Measurements from ENCODE around the gene AKT1. TPM values are rescaled to one million over a fixed set of nuclear protein-coding genes. Genes with fewer than 3 reads are reported as not detected.
A peak's percentile ranks its signal among the peaks of the same experiment; 100 is the strongest.
"Not testable (repeated sequence)": the region's sequence is repeated elsewhere in the genome, so short reads cannot be mapped to it uniquely, and the experiment has no call there.

AKT1 gene
- 100 to 1,000 TPM in 11 of 12 donors, not detected in 1; 133 to 212 (median 155) TPM for polyA plus RNA-seq (ENCODE audit: insufficient read length in 12 of 12)
- long read RNA-seq, donor 1, partial matches to known transcripts, result 6 of 13 reads
- long read RNA-seq, donor 1, other reads (novel, unspliced or antisense), result 0 of 13 reads
- long read RNA-seq, donor 2, transcript AKT1-203 (14 exons, 2,710 nt), result major isoform, 21 of 43 reads
- long read RNA-seq, donor 2, transcript AKT1-220 (15 exons, 2,742 nt), result minor isoform, 8 of 43 reads
- long read RNA-seq, donor 2, partial matches to known transcripts, result 6 of 43 reads
- long read RNA-seq, donor 2, other reads (novel, unspliced or antisense), result 5 of 43 reads
- long read RNA-seq, donor 3, transcript AKT1-203 (14 exons, 2,710 nt), result major isoform, 19 of 36 reads
- long read RNA-seq, donor 3, partial matches to known transcripts, result 10 of 36 reads
- long read RNA-seq, donor 3, other reads (novel, unspliced or antisense), result 0 of 36 reads
- long read RNA-seq, donor 4, transcript AKT1-203 (14 exons, 2,710 nt), result major isoform, 9 of 18 reads
- long read RNA-seq, donor 4, partial matches to known transcripts, result 5 of 18 reads
- long read RNA-seq, donor 4, other reads (novel, unspliced or antisense), result 0 of 18 reads
- long read RNA-seq, donor 5, transcript AKT1-220 (15 exons, 2,742 nt), result minor isoform, 16 of 93 reads
- long read RNA-seq, donor 5, transcript AKT1-203 (14 exons, 2,710 nt), result major isoform, 40 of 93 reads
- long read RNA-seq, donor 5, partial matches to known transcripts, result 25 of 93 reads
- long read RNA-seq, donor 5, other reads (novel, unspliced or antisense), result 0 of 93 reads
- long read RNA-seq, donor 6, transcript AKT1-203 (14 exons, 2,710 nt), result major isoform, 15 of 44 reads
- long read RNA-seq, donor 6, partial matches to known transcripts, result 23 of 44 reads
- long read RNA-seq, donor 6, other reads (novel, unspliced or antisense), result 0 of 44 reads
- long read RNA-seq, donor 7, transcript AKT1-220 (15 exons, 2,742 nt), result minor isoform, 5 of 24 reads
- long read RNA-seq, donor 7, transcript AKT1-203 (14 exons, 2,710 nt), result major isoform, 8 of 24 reads
- long read RNA-seq, donor 7, partial matches to known transcripts, result 8 of 24 reads
- long read RNA-seq, donor 7, other reads (novel, unspliced or antisense), result 0 of 24 reads
- long read RNA-seq, donor 8, transcript AKT1-203 (14 exons, 2,710 nt), result major isoform, 27 of 79 reads
- long read RNA-seq, donor 8, transcript AKT1-220 (15 exons, 2,742 nt), result minor isoform, 8 of 79 reads
- long read RNA-seq, donor 8, transcript AKT1-201 (15 exons, 2,866 nt), result minor isoform, 5 of 79 reads
- long read RNA-seq, donor 8, partial matches to known transcripts, result 34 of 79 reads
- long read RNA-seq, donor 8, other reads (novel, unspliced or antisense), result 0 of 79 reads
- long read RNA-seq, donor 9, transcript AKT1-203 (14 exons, 2,710 nt), result major isoform, 8 of 26 reads
- long read RNA-seq, donor 9, partial matches to known transcripts, result 12 of 26 reads
- long read RNA-seq, donor 9, other reads (novel, unspliced or antisense), result 0 of 26 reads
- long read RNA-seq, donor 10, transcript AKT1-203 (14 exons, 2,710 nt), result major isoform, 15 of 48 reads
- long read RNA-seq, donor 10, transcript AKT1-220 (15 exons, 2,742 nt), result minor isoform, 8 of 48 reads
- long read RNA-seq, donor 10, partial matches to known transcripts, result 19 of 48 reads
- long read RNA-seq, donor 10, other reads (novel, unspliced or antisense), result 0 of 48 reads
- long read RNA-seq, donor 11, transcript AKT1-203 (14 exons, 2,710 nt), result major isoform, 22 of 38 reads
- long read RNA-seq, donor 11, transcript AKT1-220 (15 exons, 2,742 nt), result minor isoform, 6 of 38 reads
- long read RNA-seq, donor 11, partial matches to known transcripts, result 5 of 38 reads
- long read RNA-seq, donor 11, other reads (novel, unspliced or antisense), result 0 of 38 reads

DNA sequence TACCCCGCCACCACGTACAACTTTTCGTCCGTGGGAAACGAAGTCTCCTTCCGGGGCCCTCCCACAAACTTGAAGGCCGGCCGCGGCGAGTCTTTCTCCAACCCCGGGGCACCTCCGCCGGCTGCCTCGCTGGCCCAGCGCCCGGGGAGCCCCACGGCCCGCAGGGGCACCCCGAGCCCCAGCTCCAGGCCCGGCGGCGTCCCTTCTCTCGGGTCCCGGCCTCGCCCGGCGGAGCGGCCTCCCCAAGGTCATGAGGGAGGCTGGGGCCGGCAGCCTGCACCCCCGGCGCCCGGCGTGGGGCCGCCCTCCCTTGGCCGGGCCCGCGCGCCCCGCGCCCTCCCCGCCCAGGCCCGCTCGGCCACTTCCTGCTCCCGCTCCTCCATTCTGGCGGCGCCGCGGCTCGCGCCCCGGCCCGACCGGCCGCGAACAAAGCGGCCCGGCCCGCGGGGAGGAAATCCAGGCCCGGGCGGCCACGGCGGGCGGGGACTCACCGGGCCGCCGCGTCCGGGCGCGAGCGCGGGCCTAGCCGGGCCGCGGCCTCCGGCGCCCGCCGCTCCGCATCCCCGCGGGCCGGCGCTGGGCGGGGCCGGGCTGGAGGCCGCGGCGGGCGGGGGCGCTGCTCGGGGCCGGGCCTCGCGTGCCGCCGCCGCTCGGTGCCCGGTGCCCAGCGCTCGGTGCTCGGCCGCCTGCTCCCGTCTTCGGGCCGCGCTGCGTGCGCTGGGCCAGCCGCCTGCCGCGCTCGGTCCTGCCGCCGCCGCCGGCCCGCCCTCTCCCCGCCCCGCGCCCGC, at the start of gene AKT1:
TSS of gene AKT1 (minus strand) at position 756 of the 788 bp plus-strand sequence. CDS start 3,105 bp downstream, outside the sequence.
- DNase-seq, result no peak

DNA sequence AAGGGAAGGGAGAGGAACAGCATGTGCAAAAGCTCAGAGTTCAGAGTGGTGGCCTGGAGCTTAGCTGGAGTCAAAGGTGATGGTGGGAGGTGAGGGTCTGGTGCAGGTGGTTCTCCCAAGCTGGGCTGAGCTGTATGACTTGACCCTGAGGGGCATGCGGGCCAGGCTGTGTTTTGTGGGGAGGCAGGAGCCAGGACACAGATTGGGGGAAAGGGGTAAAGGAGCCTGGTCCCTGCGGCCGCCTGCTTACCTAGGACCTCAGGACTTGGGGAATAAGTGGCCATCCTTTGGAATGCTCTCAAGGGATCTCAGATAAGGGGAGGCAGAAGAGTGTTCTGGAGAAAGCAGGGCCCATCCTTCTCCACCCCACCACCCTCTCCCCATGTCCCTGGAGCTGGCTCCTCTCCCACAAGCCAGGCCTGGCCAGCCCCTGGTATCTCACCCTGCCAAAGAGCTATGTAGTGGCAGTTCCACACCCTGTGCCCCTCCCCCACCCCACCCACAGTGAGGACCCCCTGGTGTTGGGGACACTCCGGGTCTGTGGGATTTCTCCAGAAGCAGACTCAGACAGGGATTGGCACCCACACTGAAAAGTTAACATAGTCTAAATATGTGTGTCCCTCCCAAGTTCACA, 49.6 kb upstream of the AKT1 start:
- no peak for DNase-seq

DNA sequence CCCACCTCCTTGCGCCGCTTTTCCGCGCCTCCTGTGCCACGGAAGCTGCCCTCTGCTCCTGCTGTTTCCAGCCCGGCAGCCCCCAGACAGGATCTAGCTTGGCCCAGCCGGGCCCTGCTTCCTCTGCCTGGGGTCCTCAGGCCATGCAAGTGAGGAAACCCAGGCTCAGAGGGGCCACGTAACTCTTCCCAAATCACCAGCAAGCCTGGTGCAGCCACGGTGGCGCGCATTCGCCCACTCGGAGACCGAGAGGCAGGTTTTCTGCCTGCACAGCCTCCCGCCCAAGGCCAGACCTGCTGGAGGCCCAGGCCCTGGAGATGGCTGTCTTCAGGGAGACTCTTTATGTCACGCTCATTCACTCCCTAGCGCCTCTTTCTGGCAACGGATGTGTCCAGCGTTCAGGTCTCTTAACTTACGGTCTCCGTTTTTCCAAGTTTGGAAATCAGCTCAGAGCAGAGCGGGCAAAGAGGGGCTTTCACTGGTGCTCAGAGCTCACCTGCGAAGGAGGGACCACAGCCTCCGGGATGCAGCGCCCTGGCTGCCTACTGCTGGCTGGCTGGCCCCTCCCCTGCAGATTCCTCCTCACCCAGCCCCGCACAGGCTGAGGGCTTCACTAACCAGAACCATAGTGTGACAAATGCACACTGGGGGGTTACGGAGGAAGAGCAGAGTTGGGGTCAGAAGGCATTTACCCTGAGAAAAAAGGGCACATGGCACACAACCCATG, 48.9 kb upstream of the AKT1 start:
- no peak for DNase-seq

DNA sequence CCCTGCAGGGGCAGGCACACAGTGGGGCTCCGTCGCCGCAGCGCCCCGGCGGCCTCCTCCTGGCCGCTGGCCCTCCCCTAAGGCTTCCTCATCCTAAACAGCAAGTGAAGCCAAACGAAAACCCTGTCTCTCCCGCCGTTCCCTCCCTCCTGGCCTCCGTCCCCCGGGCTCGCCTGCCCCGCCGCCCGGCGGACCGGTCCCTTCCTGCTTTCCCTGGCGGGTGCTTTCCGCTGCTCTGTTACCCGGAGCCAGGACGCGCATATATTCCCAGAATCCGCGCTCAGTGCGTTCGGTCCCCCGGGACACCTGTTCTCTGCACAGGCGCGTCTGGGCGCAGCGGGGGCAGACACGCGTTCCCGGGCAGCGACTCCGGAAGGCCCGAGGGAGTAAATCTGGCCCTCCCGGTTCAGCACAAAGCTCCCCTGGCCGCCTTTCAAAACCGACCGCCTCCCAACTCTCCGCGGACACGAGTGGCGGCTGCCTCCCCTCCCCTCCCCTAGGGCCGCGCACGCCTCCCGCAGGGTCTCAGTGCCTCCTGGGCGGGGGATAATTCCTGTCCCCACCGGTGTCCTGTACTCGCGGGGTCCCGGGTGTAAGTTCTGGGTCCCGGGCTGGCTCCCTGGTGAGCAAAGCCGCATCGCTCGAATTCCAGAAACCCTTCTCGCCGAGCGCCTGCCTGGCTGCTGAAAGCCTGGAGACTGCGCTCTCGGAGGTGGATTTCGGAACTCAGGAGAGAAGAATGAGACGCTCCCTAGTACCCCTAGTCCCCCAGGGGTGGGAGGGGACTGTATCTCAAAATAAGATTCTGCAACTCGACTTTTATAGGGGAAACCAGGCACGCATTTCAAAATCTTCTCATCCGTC, 48.1 kb upstream of the AKT1 start:
- no peak for DNase-seq

DNA sequence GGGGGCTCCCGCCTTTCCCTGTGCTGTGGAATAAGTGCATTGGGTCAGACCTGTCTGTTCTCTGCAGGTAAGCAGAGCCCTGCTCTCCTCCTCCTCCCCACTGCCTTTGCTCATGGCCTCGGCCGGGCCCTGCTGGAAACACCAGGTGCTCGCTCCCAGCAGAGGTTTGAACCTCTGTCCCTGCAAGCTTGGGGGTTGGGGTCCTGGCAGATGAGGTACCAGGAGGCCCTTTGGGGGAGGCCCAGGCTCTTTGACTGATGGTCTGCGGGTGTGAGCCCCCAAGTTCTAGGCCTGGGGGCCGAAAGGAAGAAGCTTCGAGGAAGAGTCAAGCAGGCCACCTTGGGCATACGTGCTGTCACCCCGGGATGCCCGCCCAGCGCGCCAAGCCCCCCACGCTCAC, 47.5 kb upstream of the AKT1 start:
- no peak for DNase-seq

DNA sequence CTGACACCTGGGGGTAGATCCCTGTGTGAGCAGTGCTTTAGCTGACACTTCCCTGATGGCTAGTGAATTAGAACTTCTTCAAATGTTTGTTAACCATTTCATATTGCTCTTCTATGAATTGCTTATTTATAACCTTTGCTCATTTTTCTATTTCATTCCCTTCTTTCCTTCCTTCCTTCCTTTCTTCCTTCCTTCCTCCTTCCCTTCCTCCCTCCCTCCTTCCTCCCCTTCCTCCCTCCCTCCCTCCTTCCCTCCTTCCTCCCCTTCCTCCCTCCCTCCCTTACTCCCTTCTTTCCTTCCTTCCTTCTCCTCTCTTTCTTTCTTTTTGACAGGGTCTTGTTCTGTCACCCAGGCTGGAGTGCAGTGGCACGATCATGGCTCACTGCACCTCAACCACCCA, 46.2 kb upstream of the AKT1 start:
- no peak for DNase-seq

DNA sequence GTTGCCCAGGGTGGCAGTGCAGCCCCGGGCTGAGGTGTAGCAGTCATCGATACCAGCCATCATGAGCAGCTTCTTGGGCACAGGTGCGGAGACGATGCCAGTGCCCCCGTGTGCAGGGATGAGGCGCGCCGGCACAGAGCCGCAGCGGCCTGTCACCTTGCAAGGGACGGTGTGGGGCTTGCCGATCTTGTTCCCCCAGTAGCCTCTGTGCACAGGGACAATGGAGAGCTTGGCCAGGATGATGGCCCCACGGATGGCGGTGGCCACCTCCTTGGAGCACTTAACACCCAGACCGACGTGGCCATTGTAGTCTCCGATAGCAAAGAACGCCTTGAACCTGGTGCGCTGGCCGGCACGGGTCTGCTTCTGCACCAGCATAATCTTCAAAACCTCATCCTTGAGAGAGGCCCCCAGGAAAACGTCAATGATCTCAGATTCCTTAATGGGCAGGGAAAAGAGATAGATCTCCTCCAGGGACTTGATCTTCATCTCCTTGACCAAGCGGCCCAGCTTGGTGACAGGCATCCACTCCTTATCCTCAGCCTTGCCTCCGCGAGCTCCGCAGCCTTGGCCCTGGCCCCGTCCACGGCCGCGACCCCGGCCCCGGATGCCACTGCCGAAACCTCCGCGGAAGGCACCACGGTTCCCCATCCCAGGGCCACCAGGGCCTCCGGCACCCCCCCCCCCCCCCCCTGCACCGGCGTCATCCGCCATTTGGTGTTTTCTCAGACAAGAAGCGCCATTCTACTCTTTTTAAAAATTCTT, 40.8 kb upstream of the AKT1 start:
- not testable (repeated sequence) for DNase-seq

DNA sequence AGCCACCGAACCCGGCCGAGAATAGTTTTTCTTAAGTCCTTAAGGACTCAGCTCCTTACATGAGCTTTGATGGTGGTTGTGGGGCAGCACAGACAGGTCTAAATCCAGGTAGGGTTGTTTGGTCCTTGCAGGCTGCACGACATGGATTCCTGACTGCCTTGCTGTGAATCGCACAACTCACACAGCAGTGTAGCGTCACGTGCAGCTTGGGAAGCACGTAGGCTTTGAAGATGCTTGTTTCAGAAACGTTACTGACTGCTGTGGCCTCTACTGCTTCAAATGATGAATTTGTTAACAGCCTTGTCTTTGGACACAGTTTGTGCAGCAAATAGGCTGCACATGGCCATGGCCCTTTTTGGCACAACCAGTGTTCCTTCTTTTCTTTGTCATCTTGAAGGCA, 35.2 kb upstream of the AKT1 start:
- no peak for DNase-seq

DNA sequence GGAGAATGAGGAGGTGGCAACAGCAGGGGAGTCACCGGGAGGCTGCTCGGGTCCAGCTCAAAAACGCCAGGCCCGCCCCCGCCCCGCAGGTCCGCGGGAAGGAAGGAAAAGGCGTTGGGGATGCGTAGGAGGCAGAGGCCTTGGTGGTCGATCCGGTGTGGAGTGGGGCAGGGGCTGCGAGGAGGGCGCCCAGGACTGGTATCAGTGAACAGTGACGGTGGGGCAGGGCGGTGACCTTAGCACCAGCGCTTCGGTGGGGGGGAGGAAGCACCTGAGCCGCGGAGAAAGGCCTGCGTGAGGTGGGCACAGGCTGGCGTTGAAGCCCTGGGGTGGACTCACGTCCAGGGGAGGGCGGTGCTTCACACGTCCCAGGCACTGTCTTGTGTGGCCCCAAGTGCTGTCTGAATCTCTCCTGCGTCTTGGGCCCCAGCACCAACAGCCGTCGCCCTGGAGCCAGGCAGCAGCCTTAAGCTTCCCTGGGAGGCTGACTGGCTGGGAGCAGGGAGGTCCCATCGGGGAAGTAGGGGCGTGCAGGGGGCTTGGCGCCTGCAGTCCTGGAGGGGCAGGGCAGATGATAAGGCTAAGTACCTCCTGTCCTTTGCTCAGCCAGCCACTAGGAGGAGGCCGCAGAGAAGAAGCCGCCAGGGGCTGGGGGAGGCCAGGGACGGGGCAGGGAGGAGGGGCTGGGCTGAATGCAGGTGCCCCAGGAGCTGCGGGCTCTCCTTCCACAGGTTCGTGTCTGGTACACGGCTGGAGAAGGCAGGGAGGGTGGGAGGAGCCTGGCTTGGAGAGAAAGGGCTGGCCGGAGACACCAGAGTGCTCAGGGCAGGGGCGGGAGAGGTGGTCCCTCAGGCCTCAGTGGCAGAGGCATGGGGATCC, 31.9 kb upstream of the AKT1 start:
- no peak for DNase-seq

DNA sequence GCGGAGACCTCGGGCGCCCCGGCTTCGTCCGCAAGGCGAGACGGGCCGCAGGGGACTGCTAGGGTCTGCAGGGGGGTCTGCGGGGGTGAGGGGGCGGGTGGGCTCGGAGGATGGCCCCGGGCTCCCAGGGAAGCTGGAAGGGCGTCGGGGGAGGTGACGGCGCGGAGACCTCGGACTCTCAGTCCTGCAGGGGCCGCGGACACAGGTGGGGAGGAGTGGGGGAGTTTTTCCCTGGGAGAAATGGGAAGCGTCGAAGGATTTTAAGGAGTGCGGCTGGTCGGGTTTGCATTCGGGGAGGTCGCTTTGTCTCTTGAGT, 31.3 kb upstream of the AKT1 start:
- DNase-seq, result no peak

DNA sequence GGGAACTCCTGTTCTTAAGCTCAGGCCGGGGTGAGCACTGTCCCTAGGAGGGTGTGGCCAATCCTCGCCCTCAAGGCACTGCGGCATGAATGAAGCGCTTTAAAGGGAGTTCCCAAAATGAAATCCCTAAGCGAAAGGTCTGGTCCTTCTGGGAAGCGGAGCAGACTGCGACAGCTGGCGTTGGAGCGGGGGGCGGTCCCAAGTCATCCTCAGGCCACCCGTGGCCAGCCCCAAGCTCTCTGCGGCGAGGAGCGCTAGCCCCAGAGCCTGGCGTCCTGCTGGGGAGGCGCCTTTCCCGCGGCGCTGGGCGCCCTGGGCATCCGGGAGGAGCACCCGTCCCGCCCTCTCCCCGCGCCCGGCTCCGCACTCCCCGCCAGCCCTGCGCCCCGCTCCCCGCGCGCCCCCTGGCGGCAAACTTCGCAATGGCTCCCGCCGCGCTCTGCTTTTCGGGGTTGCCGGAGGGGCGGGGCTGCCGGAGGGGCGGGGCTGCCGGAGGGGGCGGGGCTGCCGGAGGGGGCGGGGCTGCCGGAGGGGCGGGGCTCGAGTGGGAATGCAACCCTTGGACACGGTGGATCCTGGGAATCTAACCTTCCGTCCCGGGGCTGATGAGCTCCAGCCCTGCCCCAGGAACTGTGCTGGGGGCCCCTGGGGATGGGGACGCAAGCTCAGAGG, 30.8 kb upstream of the AKT1 start:
- peak; percentile 80 for DNase-seq

DNA sequence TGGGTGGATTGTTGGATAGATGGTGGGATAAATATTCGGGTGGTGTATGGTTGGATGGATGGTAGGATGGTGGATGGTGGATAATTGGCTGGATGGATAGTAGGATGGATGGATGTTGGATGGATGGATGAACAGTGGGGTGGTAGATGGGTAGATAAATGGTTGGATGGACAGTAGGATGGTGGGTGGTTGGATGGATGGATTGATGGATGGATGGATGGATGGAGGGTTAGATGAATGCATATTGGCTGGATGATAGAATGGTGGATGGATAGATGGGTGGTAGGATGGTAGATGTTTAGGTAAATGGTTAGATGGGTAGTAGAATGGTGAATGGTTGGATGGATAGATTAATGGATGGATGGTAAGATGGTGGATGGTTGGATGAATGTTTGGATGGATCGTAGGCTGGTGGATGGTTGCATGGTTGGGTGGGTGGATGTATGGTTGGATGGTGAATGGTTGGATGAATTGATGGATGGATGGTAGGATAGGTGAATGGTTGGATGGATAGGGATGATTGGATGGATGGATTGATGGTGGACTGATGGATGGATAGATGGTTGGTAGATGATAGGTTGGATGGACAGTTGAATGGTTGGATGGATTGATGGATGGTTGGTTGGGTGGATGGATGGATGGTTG, 28.9 kb upstream of the AKT1 start:
- no peak for DNase-seq

DNA sequence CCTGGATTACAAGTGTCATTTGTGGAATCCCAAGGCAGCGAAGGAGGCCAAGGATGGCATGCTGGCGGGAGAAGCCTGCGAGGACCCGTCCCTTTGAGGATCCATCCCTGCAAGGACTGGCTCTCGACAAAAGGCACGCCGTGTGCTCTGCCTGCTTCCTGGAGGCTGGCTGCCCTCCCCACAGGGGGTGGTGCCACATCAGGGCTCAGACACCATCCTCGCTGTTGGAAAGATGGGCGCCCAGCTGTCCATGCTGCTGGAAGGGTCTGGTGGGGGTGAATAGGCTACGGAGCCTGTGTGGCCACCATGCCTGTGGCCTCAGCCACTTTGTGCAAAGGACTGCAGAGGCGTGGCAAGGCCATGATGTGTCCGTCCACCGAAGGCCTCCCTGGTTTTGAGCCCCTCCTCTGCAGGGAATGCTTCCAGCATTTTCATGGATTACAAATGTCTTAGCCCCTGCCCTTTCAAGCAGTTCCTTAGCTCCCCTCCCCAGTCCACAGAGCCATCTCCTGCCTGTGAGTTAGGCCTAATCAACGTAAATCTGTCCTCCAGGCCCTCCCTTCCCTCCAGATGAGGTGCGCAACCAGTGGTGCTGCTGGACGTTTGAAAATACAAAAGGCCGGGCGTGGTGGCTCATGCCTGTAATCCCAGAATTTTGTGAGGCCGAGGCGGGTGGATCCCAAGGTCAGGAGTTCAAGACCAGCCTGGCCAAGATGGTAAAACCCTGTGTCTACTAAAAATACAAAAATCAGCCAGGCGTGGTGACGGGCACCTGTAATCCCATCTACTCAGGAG, 27.5 kb upstream of the AKT1 start:
- DNase-seq, result no peak

Measured in muscle of arm (tissue), 14 donors.